ENCODE data around the gene EPHA7. TPM values are rescaled to one million over a fixed set of nuclear protein-coding genes. Genes with fewer than 3 reads are reported as not detected.

EPHA7 gene
- total RNA-seq, 1 experiment from 2014 or later, result 9.6 TPM

DNA sequence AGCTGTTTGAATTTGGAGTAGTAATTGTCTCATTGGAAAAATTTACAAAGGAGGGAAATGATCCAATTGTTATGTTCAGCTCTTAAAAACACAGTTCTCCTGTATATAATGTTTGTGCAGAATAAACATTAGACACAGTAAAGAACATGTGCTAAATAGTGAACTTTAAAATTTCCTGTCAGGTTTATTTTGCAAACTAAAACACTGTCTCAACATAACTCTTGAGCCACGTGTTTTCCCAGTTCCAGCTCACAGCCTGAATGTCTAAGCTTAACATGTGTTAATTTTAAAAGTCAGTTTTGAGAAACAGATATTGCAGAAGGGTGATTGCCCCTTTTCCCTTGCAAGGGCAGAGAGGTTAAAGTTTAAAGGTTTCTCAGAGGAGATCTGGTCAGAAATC lies 20.6 kb downstream of the EPHA7 start:
- ChIA-PET CTCF (no interaction called here), POLR2A (no interaction called here)
- Mint-ChIP-seq H3K9me3 (no peaks in the 10 kb centered on the region), H3K4me1 (peaks cover 9% of the 10 kb centered on the region), H3K4me3 (no peak overlapping the region), H3K27me3 (ENCODE audit: low read depth) (no peaks in the 10 kb centered on the region; the same call in 1 of the 2 replicates), H3K27ac (no peak overlapping the region), H3K36me3 (no peaks in the 10 kb centered on the region)
- TF ChIP-seq ZNF416 (CRISPR knock-in tag; IDR thresholded peaks at IDR 0.05) (no peak), FOXP1 (CRISPR knock-in tag; IDR thresholded peaks at IDR 0.05; ENCODE audit: borderline replicate concordance) (no peak), FOXJ3 (CRISPR knock-in tag; IDR thresholded peaks at IDR 0.05; ENCODE audit: borderline replicate concordance) (no peak), PREB (CRISPR knock-in tag; IDR thresholded peaks at IDR 0.05; ENCODE audit: borderline replicate concordance) (no peak), NFE2L1 (CRISPR knock-in tag; IDR thresholded peaks at IDR 0.05) (no peak), MXD4 (CRISPR knock-in tag; IDR thresholded peaks at IDR 0.05; ENCODE audit: borderline replicate concordance) (no peak), ZNF219 (CRISPR knock-in tag; IDR thresholded peaks at IDR 0.05; ENCODE audit: borderline replicate concordance) (no peak), MLX (CRISPR knock-in tag; IDR thresholded peaks at IDR 0.05) (no peak), NR3C1 (CRISPR knock-in tag; conservative IDR thresholded peaks at IDR 0.05; ENCODE audit: low read depth) (no peak), ZNF425 (CRISPR knock-in tag; conservative IDR thresholded peaks at IDR 0.05) (no peak)
- TF ChIP-seq, protein P1, sequence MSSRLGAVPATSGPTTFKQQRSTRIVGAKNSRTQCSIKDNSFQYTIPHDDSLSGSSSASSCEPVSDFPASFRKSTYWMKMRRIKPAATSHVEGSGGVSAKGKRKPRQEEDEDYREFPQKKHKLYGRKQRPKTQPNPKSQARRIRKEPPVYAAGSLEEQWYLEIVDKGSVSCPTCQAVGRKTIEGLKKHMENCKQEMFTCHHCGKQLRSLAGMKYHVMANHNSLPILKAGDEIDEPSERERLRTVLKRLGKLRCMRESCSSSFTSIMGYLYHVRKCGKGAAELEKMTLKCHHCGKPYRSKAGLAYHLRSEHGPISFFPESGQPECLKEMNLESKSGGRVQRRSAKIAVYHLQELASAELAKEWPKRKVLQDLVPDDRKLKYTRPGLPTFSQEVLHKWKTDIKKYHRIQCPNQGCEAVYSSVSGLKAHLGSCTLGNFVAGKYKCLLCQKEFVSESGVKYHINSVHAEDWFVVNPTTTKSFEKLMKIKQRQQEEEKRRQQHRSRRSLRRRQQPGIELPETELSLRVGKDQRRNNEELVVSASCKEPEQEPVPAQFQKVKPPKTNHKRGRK (CRISPR knock-in tag; IDR thresholded peaks at IDR 0.05; ENCODE audit: borderline replicate concordance), result no peak
- no peak for DNase-seq (ENCODE audit: low spot score)
- ATAC-seq, result no peak

DNA sequence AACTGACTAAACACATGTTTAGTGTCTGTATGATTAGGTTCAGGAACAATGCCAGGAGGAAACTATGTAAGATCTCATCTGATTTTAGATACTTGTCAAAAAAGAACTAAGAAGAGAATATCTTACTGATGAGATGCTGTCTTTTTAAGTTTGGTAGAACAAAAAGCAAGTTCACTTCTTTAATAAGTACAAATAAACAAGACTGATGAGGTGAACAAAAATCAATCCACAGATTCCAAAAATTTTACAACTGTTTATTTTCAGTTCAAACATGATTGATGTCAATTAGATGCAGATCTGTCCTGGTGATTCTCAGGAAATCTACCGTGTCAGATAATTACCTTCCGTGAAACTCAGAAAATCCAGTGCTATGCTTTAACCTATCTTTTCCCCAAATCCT lies 24.9 kb downstream of the EPHA7 start:
- Mint-ChIP-seq H3K4me1 (no peaks in the 10 kb centered on the region), H3K4me3 (no peak overlapping the region), H3K36me3 (no peaks in the 10 kb centered on the region), H3K9me3 (no peaks in the 10 kb centered on the region), H3K27me3 (ENCODE audit: low read depth) (no peaks in the 10 kb centered on the region), H3K27ac (no peak overlapping the region; the same call in 1 of the 2 replicates)
- ATAC-seq (no peak), DNase-seq (ENCODE audit: low spot score) (no peak)
- POLR2A ChIA-PET, result no interaction called here
- CTCF ChIA-PET, result no interaction called here
- TF ChIP-seq NR3C1 (CRISPR knock-in tag; conservative IDR thresholded peaks at IDR 0.05; ENCODE audit: low read depth) (no peak), ZNF232 (CRISPR knock-in tag; IDR thresholded peaks at IDR 0.05) (no peak), ZNF281 (CRISPR knock-in tag; IDR thresholded peaks at IDR 0.05) (no peak), ESRRA (CRISPR knock-in tag; IDR thresholded peaks at IDR 0.05; ENCODE audit: borderline replicate concordance) (no peak), TCF7 (CRISPR knock-in tag; IDR thresholded peaks at IDR 0.05; ENCODE audit: low read depth) (no peak), IRF2 (CRISPR knock-in tag; IDR thresholded peaks at IDR 0.05; ENCODE audit: borderline replicate concordance, low read depth) (no peak), FOXP4 (CRISPR knock-in tag; IDR thresholded peaks at IDR 0.05) (no peak), ZNF121 (CRISPR knock-in tag; IDR thresholded peaks at IDR 0.05) (no peak)
- TF ChIP-seq, protein P2, sequence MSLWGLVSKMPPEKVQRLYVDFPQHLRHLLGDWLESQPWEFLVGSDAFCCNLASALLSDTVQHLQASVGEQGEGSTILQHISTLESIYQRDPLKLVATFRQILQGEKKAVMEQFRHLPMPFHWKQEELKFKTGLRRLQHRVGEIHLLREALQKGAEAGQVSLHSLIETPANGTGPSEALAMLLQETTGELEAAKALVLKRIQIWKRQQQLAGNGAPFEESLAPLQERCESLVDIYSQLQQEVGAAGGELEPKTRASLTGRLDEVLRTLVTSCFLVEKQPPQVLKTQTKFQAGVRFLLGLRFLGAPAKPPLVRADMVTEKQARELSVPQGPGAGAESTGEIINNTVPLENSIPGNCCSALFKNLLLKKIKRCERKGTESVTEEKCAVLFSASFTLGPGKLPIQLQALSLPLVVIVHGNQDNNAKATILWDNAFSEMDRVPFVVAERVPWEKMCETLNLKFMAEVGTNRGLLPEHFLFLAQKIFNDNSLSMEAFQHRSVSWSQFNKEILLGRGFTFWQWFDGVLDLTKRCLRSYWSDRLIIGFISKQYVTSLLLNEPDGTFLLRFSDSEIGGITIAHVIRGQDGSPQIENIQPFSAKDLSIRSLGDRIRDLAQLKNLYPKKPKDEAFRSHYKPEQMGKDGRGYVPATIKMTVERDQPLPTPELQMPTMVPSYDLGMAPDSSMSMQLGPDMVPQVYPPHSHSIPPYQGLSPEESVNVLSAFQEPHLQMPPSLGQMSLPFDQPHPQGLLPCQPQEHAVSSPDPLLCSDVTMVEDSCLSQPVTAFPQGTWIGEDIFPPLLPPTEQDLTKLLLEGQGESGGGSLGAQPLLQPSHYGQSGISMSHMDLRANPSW (CRISPR knock-in tag; conservative IDR thresholded peaks at IDR 0.05; ENCODE audit: low read depth), result no peak
- TF ChIP-seq, protein P3, sequence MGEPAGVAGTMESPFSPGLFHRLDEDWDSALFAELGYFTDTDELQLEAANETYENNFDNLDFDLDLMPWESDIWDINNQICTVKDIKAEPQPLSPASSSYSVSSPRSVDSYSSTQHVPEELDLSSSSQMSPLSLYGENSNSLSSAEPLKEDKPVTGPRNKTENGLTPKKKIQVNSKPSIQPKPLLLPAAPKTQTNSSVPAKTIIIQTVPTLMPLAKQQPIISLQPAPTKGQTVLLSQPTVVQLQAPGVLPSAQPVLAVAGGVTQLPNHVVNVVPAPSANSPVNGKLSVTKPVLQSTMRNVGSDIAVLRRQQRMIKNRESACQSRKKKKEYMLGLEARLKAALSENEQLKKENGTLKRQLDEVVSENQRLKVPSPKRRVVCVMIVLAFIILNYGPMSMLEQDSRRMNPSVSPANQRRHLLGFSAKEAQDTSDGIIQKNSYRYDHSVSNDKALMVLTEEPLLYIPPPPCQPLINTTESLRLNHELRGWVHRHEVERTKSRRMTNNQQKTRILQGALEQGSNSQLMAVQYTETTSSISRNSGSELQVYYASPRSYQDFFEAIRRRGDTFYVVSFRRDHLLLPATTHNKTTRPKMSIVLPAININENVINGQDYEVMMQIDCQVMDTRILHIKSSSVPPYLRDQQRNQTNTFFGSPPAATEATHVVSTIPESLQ (CRISPR knock-in tag; IDR thresholded peaks at IDR 0.05), result no peak
